GM21423 (cell line): ENCODE data around the gene LRRC7.

Source experiments
- ATAC-seq: cut with Tn5 transposase; IDR thresholded peaks from one replicate; pipeline ENCODE4 v1.9.1; 2021; ENCODE audit warnings: mild to moderate bottlenecking, moderate library complexity; ENCODE audit not compliant: unreplicated experiment

The LRRC7 gene

GRCh38 chr1:69755647-69756046, 187.9 kb downstream of the LRRC7 start:
- ATAC-seq = no peak

GRCh38 chr1:69765951-69766350, 198.2 kb downstream of the LRRC7 start:
- no peak for ATAC-seq

- no peak for ATAC-seq
These were observed 198.9 kb downstream of the LRRC7 start for GRCh38 chr1:69766431-69767180.

GRCh38 chr1:69776555-69776954, 208.8 kb downstream of the LRRC7 start:
- ATAC-seq = no peak

- no peak for ATAC-seq
These were observed 209.7 kb downstream of the LRRC7 start for GRCh38 chr1:69777423-69777822.

GRCh38 chr1:69777971-69778370, 210.2 kb downstream of the LRRC7 start:
- ATAC-seq = no peak

- ATAC-seq = no peak
These were observed 219.4 kb downstream of the LRRC7 start for GRCh38 chr1:69787151-69787550.

- no peak for ATAC-seq
These were observed 223.6 kb downstream of the LRRC7 start for GRCh38 chr1:69791311-69791710.

GRCh38 chr1:69794831-69795230, 227.1 kb downstream of the LRRC7 start:
- no peak for ATAC-seq

GRCh38 chr1:69814926-69815325, 247.2 kb downstream of the LRRC7 start:
- no peak for ATAC-seq

- ATAC-seq = no peak
These were observed 257.2 kb downstream of the LRRC7 start for GRCh38 chr1:69824932-69825331.

GRCh38 chr1:69827732-69828131, 260.0 kb downstream of the LRRC7 start:
- no peak for ATAC-seq

GRCh38 chr1:69833536-69833935, 265.8 kb downstream of the LRRC7 start:
- ATAC-seq = no peak

- no peak for ATAC-seq
These were observed 266.6 kb downstream of the LRRC7 start for GRCh38 chr1:69834336-69834735.

- ATAC-seq = no peak
These were observed 268.2 kb downstream of the LRRC7 start for GRCh38 chr1:69835955-69836354.

- no peak for ATAC-seq
These were observed 269.4 kb downstream of the LRRC7 start for GRCh38 chr1:69836971-69837636.

GRCh38 chr1:69842326-69842725, 274.6 kb downstream of the LRRC7 start:
- no peak for ATAC-seq

GRCh38 chr1:69845655-69846054, 277.9 kb downstream of the LRRC7 start:
- no peak for ATAC-seq

GRCh38 chr1:69846267-69846666, 278.5 kb downstream of the LRRC7 start:
- no peak for ATAC-seq

- no peak for ATAC-seq
These were observed 279.9 kb downstream of the LRRC7 start for GRCh38 chr1:69847670-69848069.

- ATAC-seq = no peak
These were observed 284.4 kb downstream of the LRRC7 start for GRCh38 chr1:69852151-69852550.

- ATAC-seq = no peak
These were observed 285.0 kb downstream of the LRRC7 start for GRCh38 chr1:69852706-69853105.

- no peak for ATAC-seq
These were observed 290.8 kb downstream of the LRRC7 start for GRCh38 chr1:69858534-69858933.
